Prostate gland (tissue), 2 donors: ENCODE measurements around the gene MT1A. TPM values are rescaled to one million over a fixed set of nuclear protein-coding genes. Genes with fewer than 3 reads are reported as not detected.
A peak's percentile ranks its signal among the peaks of the same experiment; 100 is the strongest.

ENCODE experiments used
- DNase-seq: peaks from one replicate; pipeline ENCODE4 v3.0.0-alpha.2; 2019; ENCODE audit warnings: low spot score
- H3K27ac ChIP-seq, 2 donors: fragments of 200-600 bp; sonication (generic); 2 replicates each; pipeline ENCODE4 v1.5.1; 2017 to 2019
- H3K27me3 ChIP-seq: fragments of 200-600 bp; sonication (generic); replicated peaks from 2 replicates; pipeline ENCODE4 v1.5.1; 2019; ENCODE audit not compliant: insufficient read depth
- H3K36me3 ChIP-seq, 2 donors: fragments of 200-600 bp; sonication (generic); 1 replicate in 1 of 2; 2 replicates in 1 of 2; pipeline versions ENCODE4 v1.5.1 to v1.8.1; 2017 to 2019
- H3K4me1 ChIP-seq: fragments of 200-600 bp; sonication (generic); replicated peaks from 2 replicates; pipeline ENCODE4 v1.5.1; 2019
- H3K4me3 ChIP-seq, 2 donors: fragments of 200-600 bp; sonication (generic); 2 replicates each; pipeline ENCODE4 v1.5.1; 2017 to 2019
- H3K9me3 ChIP-seq: fragments of 200-600 bp; sonication (generic); 2 replicates; pipeline ENCODE4 v1.5.1; 2017
- CTCF ChIP-seq, 4 experiments: fragments of 200-600 bp in 2 of 4; fragments of 450-650 bp in 2 of 4; sonication (generic) in 2 of 4; IDR thresholded peaks; 1 replicate in 3 of 4; 2 replicates in 1 of 4; pipeline ENCODE4 v1.5.1; 2016 to 2019; ENCODE audit warnings: antibody characterized with exemption in 4 of 4, mild to moderate bottlenecking in 2 of 4, moderate library complexity in 2 of 4
- POLR2A ChIP-seq: fragments of 450-650 bp; IDR thresholded peaks from one replicate; pipeline ENCODE4 v1.6.1; 2016; ENCODE audit warnings: antibody characterized with exemption, mild to moderate bottlenecking
- POLR2AphosphoS5 ChIP-seq: sonication (generic); formaldehyde crosslinking; IDR thresholded peaks from one replicate; pipeline ENCODE4 v1.6.1; 2017; ENCODE audit warnings: antibody characterized with exemption
- WGBS: methylation state at CpG from one replicate; pipeline ENCODE4 v1.1.5; 2018; 5-methylcytosine and 5-hydroxymethylcytosine counted together
- intact Hi-C: fragments of 100-400 bp; cut with DNase I; formaldehyde crosslinking; loops from one replicate; pipeline ENCODE4 v1.14.2; 2022
- total RNA-seq, 2 donors: library from RNA; depleted of rRNA; stranded (reverse); fragments of >200 nt; gene quantifications; one replicate each; pipeline ENCODE4 v1.1.0, GENCODE V29; 2016

Gene MT1A
- total RNA-seq, 2 donors from 2014 or later, result 6.9 TPM; not detected in 1

GRCh38 chr16:56683424-56684172, 45.1 kb downstream of the MT1A start:
- WGBS, result 55% methylated on average over 5 of the region's 5 CpGs
- intact Hi-C loops, result loop anchor here (5.0 kb wide), 1 partner anchor 76 kb away; the partner anchor contains the start of gene MT2A

GRCh38 chr16:56684256-56684925, 45.9 kb downstream of the MT1A start:
- Histone ChIP-seq H3K9me3 (no peaks in the 10 kb centered on the region), H3K36me3 (no peaks in the 10 kb centered on the region), H3K4me3 (peak overlapping the region in 1 of 2 donors; percentile 46), H3K27me3 (no peaks in the 10 kb centered on the region), H3K4me1 (no peaks in the 10 kb centered on the region), H3K27ac (peak overlapping the region; percentile 62 to 76)
- TF ChIP-seq CTCF (IDR thresholded peaks at IDR 0.05) (no peak), POLR2AphosphoS5 (no peak), POLR2A (no peak)
- DNase-seq, result peak; percentile 16
- intact Hi-C loops, result loop anchor here (5.0 kb wide), 1 partner anchor 77 kb away; the partner anchor contains the start of gene MT2A
- WGBS, result 47% methylated on average over 4 of the region's 4 CpGs

More at GRCh38 chr16:56683424-56684172, 45.1 kb downstream of the MT1A start:
- Histone ChIP-seq H3K4me3 (peak overlapping the region; percentile 46 to 47), H3K27ac (peak overlapping the region; percentile 62 to 76), H3K9me3 (no peaks in the 10 kb centered on the region), H3K4me1 (no peaks in the 10 kb centered on the region), H3K27me3 (no peaks in the 10 kb centered on the region), H3K36me3 (no peaks in the 10 kb centered on the region)
- DNase-seq, result no peak
- TF ChIP-seq POLR2A (no peak), POLR2AphosphoS5 (no peak), CTCF (IDR thresholded peaks at IDR 0.05) (no peak)

GRCh38 chr16:56684926-56685590, 46.6 kb downstream of the MT1A start:
- DNase-seq, result peak; percentile 74
- peak; percentile 57 for TF ChIP-seq POLR2AphosphoS5
- TF ChIP-seq POLR2A, result no peak
- no peak for TF ChIP-seq CTCF (IDR thresholded peaks at IDR 0.05)

GRCh38 chr16:56686758-56687157, 48.3 kb downstream of the MT1A start:
- no peak for TF ChIP-seq POLR2AphosphoS5
- TF ChIP-seq POLR2A, result no peak
- no peak for TF ChIP-seq CTCF (IDR thresholded peaks at IDR 0.05)
- Histone ChIP-seq H3K4me3 (no peak overlapping the region), H3K4me1 (no peaks in the 10 kb centered on the region), H3K9me3 (no peaks in the 10 kb centered on the region), H3K27ac (no peak overlapping the region), H3K27me3 (no peaks in the 10 kb centered on the region), H3K36me3 (no peaks in the 10 kb centered on the region)
- intact Hi-C loops, result no loop called here
- WGBS, result 98% methylated on average over 7 of the region's 7 CpGs
- no peak for DNase-seq

More at GRCh38 chr16:56684926-56685590, 46.6 kb downstream of the MT1A start:
- Histone ChIP-seq H3K27ac (peak overlapping the region; percentile 62 to 76), H3K4me1 (no peaks in the 10 kb centered on the region), H3K9me3 (no peaks in the 10 kb centered on the region), H3K27me3 (no peaks in the 10 kb centered on the region), H3K36me3 (no peaks in the 10 kb centered on the region), H3K4me3 (no peak overlapping the region)
- WGBS, result 45% methylated on average over 4 of the region's 4 CpGs
- intact Hi-C loops, result loop anchor here (5.0 kb wide), 1 partner anchor 78 kb away; the partner anchor contains the start of gene MT2A
